ENCODE results near the gene HPSE2. TPM values are rescaled to one million over a fixed set of nuclear protein-coding genes. Genes with fewer than 3 reads are reported as not detected.

Gene HPSE2
- total RNA-seq, 1 experiment from 2014 or later, result not detected

- Histone ChIP-seq H3K4me1 (no peaks in the 10 kb centered on the region), H3K4me3 (ENCODE audit: low read depth, low read length) (no peak overlapping the region), H3K27me3 (replicated peaks; ENCODE audit: control insufficient read depth, insufficient read depth, low read length) (no peaks in the 10 kb centered on the region), H3K9me3 (no peaks in the 10 kb centered on the region), H3K36me3 (ENCODE audit: control insufficient read depth, insufficient read depth, low read length) (no peaks in the 10 kb centered on the region)
- BruUV-seq (replicated peaks), result no TSS peak
- ChIA-PET CTCF (no interaction called here), POLR2A (no interaction called here)
- peaks cover 24% of the 10 kb centered on the region for H3K27me3 Mint-ChIP-seq (ENCODE audit: insufficient read depth, unreplicated experiment)
- TF ChIP-seq, protein P1, sequence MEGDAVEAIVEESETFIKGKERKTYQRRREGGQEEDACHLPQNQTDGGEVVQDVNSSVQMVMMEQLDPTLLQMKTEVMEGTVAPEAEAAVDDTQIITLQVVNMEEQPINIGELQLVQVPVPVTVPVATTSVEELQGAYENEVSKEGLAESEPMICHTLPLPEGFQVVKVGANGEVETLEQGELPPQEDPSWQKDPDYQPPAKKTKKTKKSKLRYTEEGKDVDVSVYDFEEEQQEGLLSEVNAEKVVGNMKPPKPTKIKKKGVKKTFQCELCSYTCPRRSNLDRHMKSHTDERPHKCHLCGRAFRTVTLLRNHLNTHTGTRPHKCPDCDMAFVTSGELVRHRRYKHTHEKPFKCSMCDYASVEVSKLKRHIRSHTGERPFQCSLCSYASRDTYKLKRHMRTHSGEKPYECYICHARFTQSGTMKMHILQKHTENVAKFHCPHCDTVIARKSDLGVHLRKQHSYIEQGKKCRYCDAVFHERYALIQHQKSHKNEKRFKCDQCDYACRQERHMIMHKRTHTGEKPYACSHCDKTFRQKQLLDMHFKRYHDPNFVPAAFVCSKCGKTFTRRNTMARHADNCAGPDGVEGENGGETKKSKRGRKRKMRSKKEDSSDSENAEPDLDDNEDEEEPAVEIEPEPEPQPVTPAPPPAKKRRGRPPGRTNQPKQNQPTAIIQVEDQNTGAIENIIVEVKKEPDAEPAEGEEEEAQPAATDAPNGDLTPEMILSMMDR (IDR thresholded peaks at IDR 0.05; ENCODE audit: insufficient read depth in 1 of 2, low read depth in 1 of 2, low read length in 1 of 2, severe bottlenecking in 1 of 2, unreplicated experiment in 1 of 2), result no peak
- H3K4me1 Mint-ChIP-seq (ENCODE audit: low read depth, unreplicated experiment), result no peaks in the 10 kb centered on the region
- no peaks in the 10 kb centered on the region for H3K9me3 Mint-ChIP-seq (ENCODE audit: unreplicated experiment)
- intact Hi-C loops (cut with micrococcal nuclease; ENCODE audit: unreplicated experiment), result no loop called here
- H3K27ac Mint-ChIP-seq (ENCODE audit: unreplicated experiment), result no peak overlapping the region
- H3K36me3 Mint-ChIP-seq (ENCODE audit: insufficient read depth, unreplicated experiment), result no peaks in the 10 kb centered on the region
- no peak for DNase-seq
- no peak overlapping the region for H3K4me3 Mint-ChIP-seq (ENCODE audit: unreplicated experiment)
Measured at GRCh38 chr10:98878418-98878817, 357.2 kb downstream of the HPSE2 start.

GRCh38 chr10:98861962-98862361 lies 373.7 kb downstream of the HPSE2 start:
- Histone ChIP-seq H3K4me1 (no peaks in the 10 kb centered on the region), H3K36me3 (ENCODE audit: control insufficient read depth, insufficient read depth, low read length) (no peaks in the 10 kb centered on the region), H3K4me3 (ENCODE audit: low read depth, low read length) (no peak overlapping the region), H3K27me3 (replicated peaks; ENCODE audit: control insufficient read depth, insufficient read depth, low read length) (no peaks in the 10 kb centered on the region), H3K9me3 (no peaks in the 10 kb centered on the region)
- BruUV-seq (replicated peaks), result no TSS peak
- DNase-seq, result no peak
- H3K4me1 Mint-ChIP-seq (ENCODE audit: low read depth, unreplicated experiment), result no peaks in the 10 kb centered on the region
- CTCF ChIA-PET, result no interaction called here
- peaks cover 6% of the 10 kb centered on the region for H3K27me3 Mint-ChIP-seq (ENCODE audit: insufficient read depth, unreplicated experiment)
- peaks cover 10% of the 10 kb centered on the region for H3K9me3 Mint-ChIP-seq (ENCODE audit: unreplicated experiment)
- H3K27ac Mint-ChIP-seq (ENCODE audit: unreplicated experiment), result no peak overlapping the region
- no peaks in the 10 kb centered on the region for H3K36me3 Mint-ChIP-seq (ENCODE audit: insufficient read depth, unreplicated experiment)
- POLR2A ChIA-PET, result no interaction called here
- intact Hi-C loops (cut with micrococcal nuclease; ENCODE audit: unreplicated experiment), result loop anchor here (5.0 kb wide), 1 partner anchor 395 kb away; no protein-coding TSS in a partner anchor
- TF ChIP-seq, protein P1 (IDR thresholded peaks at IDR 0.05; ENCODE audit: insufficient read depth in 1 of 2, low read depth in 1 of 2, low read length in 1 of 2, severe bottlenecking in 1 of 2, unreplicated experiment in 1 of 2), result no peak
- no peak overlapping the region for H3K4me3 Mint-ChIP-seq (ENCODE audit: unreplicated experiment)

GRCh38 chr10:98858525-98858924 lies 377.1 kb downstream of the HPSE2 start:
- Mint-ChIP-seq H3K36me3 (ENCODE audit: insufficient read depth, unreplicated experiment) (no peaks in the 10 kb centered on the region), H3K27me3 (ENCODE audit: insufficient read depth, unreplicated experiment) (no peaks in the 10 kb centered on the region), H3K4me1 (ENCODE audit: low read depth, unreplicated experiment) (no peaks in the 10 kb centered on the region), H3K27ac (ENCODE audit: unreplicated experiment) (no peak overlapping the region), H3K9me3 (ENCODE audit: unreplicated experiment) (no peaks in the 10 kb centered on the region), H3K4me3 (ENCODE audit: unreplicated experiment) (no peak overlapping the region)
- intact Hi-C loops (cut with micrococcal nuclease; ENCODE audit: unreplicated experiment), result loop anchor here (1.0 kb wide), 2 partner anchors 314 to 388 kb away; no protein-coding TSS in a partner anchor
- no TSS peak for BruUV-seq (replicated peaks)
- H3K27me3 ChIP-seq (replicated peaks; ENCODE audit: control insufficient read depth, insufficient read depth, low read length), result no peaks in the 10 kb centered on the region
- H3K9me3 ChIP-seq, result no peaks in the 10 kb centered on the region
- no peaks in the 10 kb centered on the region for H3K36me3 ChIP-seq (ENCODE audit: control insufficient read depth, insufficient read depth, low read length)
- ChIA-PET CTCF (no interaction called here), POLR2A (no interaction called here)
- no peak overlapping the region for H3K4me3 ChIP-seq (ENCODE audit: low read depth, low read length)
- TF ChIP-seq, protein P1 (IDR thresholded peaks at IDR 0.05; ENCODE audit: insufficient read depth in 1 of 2, low read depth in 1 of 2, low read length in 1 of 2, severe bottlenecking in 1 of 2, unreplicated experiment in 1 of 2), result peak; percentile 21 to 28
- no peaks in the 10 kb centered on the region for H3K4me1 ChIP-seq
- peak in 1 of 2 experiments; percentile 3 for DNase-seq

Data from Caco-2 (cell line).